NCI-H69 (cell line): ENCODE data around the gene PHACTR4.
"Not testable (repeated sequence)": the region's sequence is repeated elsewhere in the genome, so short reads cannot be mapped to it uniquely, and the experiment has no call there.

ENCODE experiments used
- DNase-seq: peaks from one replicate; lab custom pipeline; 2025; lab: John Stamatoyannopoulos, UW

PHACTR4 gene

DNA sequence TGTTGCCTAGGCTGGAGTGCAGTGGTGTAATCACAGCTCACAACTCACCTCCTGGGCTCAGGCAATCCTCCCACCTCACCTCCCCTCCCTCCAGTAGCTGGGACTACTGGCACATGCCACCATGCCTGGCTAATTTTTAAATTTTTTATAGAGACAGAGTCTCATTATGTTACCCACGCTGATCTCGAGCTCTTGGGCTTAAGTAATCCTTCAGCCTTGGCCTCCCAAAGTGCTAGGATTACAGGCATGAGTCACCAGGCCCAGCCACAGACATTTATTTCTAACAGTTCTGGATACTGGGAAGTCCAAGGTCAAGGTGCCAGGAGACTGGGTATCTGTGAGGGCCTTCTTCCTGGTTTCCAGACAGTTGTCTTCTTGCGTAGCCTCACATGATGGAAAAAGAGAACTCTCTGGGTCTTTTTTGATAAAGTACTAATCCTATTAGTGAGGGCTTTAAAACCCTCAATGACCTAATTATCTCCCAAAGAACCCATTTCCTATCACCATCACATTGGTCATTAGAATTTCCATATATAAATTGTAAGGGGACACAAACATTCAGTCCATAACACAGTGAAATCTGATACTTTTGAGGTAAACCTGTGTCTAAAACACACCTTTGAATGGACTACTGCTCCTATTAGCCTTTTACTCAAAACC is 67.9 kb downstream of the PHACTR4 start:
- DNase-seq = peak; percentile 5

DNA sequence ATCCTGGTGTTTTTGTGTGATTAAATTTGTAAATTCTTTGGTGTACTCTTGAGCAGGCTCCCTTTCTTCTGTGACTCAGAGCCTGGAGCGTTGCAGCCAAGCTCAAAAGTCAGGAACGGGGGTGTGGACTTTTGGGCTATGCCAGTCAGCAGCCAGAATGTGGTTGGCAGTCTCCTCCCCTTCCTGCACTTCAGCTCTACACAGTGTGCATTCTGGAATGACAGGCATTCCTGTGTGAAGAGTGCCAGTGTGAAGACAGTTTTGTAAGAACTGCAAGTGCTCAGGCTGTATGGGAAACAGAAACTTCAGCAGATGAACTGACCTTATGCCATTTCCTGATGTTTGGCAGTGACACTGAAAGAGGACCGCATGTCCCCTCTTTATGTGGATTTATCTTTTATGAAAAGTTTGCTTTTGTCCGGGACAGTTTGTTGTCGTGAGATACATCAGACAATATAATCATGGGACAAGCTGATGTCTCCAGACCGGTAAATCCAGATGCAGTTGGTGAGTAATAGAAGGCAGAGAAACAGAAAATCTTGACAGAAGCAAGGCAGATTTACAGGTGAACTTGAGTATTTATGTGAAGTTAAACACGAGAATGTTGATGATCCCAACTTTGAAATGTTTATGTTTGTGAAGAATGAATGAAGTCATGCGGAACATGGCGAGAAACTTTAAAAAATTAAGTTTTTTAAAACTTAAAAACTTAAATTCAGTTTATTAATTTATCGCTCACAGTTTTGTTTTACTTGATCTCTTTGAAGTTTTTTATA is 68.6 kb downstream of the PHACTR4 start:
- peak; percentile 8 for DNase-seq

DNA sequence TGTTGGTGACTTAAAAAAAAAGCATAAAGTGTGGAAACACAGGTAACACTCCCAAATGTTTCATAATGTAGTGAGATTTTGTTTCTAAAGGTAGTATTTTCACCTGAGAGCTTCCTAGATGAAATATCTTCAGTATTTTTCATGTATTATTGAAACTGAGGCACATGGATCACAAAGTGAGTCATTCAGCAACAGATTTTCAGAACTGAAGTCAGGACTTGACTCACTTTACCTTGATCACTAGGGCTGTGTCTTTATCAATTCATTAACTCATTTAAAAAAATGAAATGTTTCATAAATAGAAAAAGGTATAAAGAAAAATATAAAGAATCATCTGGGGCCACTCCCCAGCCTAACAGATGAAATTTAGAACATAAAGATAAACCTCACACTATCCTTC is 69.8 kb downstream of the PHACTR4 start:
- DNase-seq = no peak

- DNase-seq = no peak
Measured at GRCh38 chr1:28441674-28442073, 72.1 kb downstream of the PHACTR4 start.

- DNase-seq = no peak
Measured at GRCh38 chr1:28443550-28443949, 74.0 kb downstream of the PHACTR4 start.

- DNase-seq = no peak
Measured at GRCh38 chr1:28447679-28448078, 78.1 kb downstream of the PHACTR4 start.

- DNase-seq = not testable (repeated sequence)
Measured at GRCh38 chr1:28448094-28448611, 78.6 kb downstream of the PHACTR4 start.

- no peak for DNase-seq
Measured at GRCh38 chr1:28449904-28450303, 80.4 kb downstream of the PHACTR4 start.

DNA sequence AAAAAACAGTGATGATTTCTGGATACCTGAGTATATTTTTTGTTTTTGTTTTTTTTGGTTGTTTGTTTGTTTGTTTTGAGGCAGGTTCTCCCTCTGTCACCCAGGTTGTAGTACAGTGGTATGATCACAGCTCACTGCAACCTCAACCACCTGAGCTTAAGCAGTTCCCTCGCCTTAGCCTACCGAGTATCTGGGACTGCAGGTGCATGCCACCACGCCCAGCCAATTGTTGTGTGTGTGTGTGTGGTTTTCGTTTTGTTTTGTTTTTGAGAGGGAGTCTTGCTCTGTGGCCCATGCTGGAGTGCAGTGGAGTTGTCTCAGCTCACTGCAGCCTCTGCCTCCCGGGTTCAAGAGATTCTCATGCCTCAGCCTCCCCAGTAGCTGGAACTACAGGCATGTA is 81.0 kb downstream of the PHACTR4 start:
- DNase-seq = no peak

DNA sequence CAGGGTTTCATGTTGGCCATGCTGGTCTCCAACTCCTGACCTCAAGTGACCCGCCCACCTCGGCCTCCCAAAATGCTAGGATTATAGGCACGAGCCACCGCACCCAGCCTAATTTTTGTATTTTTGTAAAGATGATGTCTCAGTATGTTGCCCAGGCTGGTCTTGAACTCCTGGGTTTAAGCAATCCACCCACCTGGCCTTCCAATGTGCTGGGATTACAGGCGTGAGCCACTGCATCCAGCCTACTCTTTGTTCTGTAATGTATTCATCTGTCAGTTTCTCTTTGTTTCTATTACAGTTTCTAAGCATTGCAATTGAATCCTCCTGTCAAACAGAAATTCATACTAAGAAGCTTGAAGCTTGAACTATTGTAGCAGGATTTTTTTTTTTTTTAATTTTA is 81.5 kb downstream of the PHACTR4 start:
- no peak for DNase-seq

DNA sequence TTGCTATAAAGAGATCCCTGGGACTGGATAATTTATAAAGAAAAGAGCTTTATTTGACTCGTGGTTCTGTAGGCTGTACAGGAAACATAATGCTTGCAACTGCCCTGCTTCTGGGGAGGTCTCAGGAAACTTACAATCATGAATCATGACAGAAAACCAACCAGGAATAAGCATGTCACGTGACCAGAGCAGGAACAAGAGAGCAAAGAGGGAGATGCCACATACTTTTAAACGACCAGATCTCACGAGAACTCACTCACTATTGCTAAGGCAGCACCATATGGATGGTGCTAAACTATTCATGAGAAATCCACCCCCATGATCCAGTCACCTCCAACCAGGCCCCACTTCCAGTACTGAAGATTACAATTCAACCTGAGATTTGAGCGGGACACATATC is 86.5 kb downstream of the PHACTR4 start:
- DNase-seq = no peak

GRCh38 chr1:28457678-28458077 is 88.1 kb downstream of the PHACTR4 start:
- no peak for DNase-seq

DNA sequence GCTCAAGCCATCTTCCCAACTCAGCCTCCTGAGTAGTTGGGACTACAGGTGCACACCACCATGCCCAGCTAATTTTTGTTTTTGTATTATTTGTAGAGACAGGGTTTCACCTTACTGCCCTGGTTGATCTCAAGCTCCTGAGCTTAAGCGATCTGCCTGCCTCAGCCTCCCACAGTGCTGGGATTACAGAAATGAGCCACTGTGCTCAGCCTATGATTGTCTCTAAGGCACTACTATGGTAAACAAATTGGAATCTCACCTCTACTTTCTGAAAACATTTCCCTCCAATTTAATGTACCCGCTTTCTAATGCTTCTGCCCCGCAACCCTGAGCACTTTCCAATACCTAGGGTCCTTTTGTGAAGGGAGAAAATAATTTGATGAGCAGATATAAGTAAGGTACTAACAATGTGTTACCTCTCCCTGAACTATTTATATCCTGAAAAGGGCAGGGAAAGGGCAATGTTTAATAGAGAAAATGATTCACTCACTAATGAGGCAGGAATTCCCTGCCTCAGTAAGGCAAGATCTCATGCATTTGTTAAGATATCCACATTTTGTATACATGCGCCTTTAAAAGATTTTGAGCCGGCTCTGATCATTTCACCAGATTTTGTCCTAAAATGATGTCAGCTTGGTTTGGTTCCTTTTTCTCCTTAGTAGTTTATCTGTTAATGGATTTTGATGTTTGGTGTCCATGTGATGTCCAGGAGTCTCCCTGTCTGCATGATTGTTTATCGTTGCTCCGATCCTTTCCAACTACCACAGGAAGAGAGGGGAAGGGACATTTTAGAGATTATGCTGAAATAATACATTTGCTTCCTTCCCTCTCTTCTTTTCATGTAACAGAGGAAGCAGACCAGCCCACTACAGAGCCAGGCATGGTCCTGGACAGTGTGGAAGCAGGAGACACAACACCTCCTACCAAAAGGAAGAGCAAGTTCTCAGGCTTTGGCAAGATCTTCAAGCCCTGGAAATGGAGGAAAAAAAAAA is 89.0 kb downstream of the PHACTR4 start:
- no peak for DNase-seq

DNA sequence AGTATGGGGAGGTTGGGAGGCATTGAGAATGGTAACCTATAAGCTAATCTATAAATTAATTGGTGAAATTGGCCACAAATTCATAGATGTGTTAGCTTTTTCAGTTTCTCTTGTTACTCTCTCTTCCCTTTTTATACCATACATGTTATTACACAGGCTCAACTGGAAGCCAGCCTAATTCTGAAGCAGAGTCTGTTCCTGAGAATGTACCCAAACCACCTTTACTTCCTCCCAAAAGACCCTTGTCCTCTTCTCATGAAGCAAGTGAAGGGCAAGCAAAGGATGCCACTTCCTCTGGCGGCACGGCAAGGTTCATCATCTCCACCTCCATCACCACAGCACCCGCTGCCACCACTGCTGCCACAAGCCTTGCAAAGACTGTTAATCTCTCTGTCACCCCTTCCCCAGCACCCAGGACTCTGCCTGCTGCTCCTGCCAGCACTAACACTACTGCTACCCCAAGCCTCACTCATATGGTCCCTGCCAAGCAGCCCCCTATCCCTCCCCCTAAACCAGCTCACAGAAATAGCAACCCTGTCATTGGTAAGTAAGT is 96.8 kb downstream of the PHACTR4 start:
- DNase-seq = no peak

GRCh38 chr1:28470146-28470545 is 100.6 kb downstream of the PHACTR4 start:
- no peak for DNase-seq

- DNase-seq = not testable (repeated sequence)
Measured at GRCh38 chr1:28479497-28479896, 110.0 kb downstream of the PHACTR4 start.

GRCh38 chr1:28480308-28480707 is 110.8 kb downstream of the PHACTR4 start:
- no peak for DNase-seq

GRCh38 chr1:28482138-28482537 is 112.6 kb downstream of the PHACTR4 start:
- peak; percentile 63 for DNase-seq

- DNase-seq = peak; percentile 43
Measured at GRCh38 chr1:28482702-28483101, 113.2 kb downstream of the PHACTR4 start.

- DNase-seq = no peak
Measured at GRCh38 chr1:28494737-28495136, 125.2 kb downstream of the PHACTR4 start.

- DNase-seq = no peak
Measured at GRCh38 chr1:28499553-28499952, 130.0 kb downstream of the PHACTR4 start.

DNA sequence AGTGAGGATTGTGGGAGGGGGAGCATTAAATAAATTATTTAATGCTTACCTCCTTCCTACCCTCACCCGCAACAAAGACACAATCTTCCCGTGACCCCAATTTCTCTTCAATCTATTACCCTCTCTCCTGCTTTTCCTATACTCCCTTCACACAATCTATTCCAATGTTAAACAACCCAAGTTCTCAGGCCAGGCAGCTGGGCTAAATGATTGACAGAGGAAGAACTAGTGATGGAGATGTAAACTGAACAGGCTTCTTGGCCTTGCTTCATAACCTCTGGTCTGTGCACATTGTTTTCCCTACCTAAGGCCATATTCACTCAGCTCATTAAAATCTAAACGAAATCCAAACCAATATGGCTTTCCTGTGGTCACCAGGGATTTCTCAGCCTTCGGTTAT is 132.4 kb downstream of the PHACTR4 start:
- no peak for DNase-seq
